ENCODE results near the gene MAPKAP1. TPM values are rescaled to one million over a fixed set of nuclear protein-coding genes. Genes with fewer than 3 reads are reported as not detected.
"Not testable (repeated sequence)": the region's sequence is repeated elsewhere in the genome, so short reads cannot be mapped to it uniquely, and the experiment has no call there.

Gene MAPKAP1
- total RNA-seq, 2 experiments from 2014 or later: 53.2 to 59.4 TPM

DNA sequence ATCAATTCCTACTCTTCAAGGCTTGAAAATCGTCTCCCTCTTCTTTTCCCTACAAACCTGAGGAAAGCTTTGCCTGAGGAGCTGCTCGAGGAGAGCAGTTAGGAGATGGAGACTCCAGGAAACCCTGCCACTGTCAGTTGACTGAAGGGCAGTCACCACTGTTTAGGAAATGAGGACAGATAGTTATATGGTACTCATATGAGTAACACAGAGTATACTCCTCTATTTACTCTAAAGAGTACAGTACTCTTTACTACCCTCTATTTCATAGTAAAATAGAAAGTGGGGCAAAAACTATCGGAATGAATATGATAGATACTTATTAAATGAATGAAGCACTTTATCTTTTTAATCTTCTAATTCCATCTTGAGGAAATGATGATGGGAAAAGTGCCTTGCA lies 115.8 kb downstream of the MAPKAP1 start:
- CTCF ChIA-PET: no interaction called here
- Mint-ChIP-seq H3K4me1 (peaks cover 7% of the 10 kb centered on the region), H3K9me3 (ENCODE audit: low read depth) (no peaks in the 10 kb centered on the region), H3K4me3 (no peak overlapping the region), H3K27me3 (no peaks in the 10 kb centered on the region), H3K36me3 (peaks cover 5% of the 10 kb centered on the region), H3K27ac (no peak overlapping the region)
- DNase-seq: no peak
- ATAC-seq: no peak

DNA sequence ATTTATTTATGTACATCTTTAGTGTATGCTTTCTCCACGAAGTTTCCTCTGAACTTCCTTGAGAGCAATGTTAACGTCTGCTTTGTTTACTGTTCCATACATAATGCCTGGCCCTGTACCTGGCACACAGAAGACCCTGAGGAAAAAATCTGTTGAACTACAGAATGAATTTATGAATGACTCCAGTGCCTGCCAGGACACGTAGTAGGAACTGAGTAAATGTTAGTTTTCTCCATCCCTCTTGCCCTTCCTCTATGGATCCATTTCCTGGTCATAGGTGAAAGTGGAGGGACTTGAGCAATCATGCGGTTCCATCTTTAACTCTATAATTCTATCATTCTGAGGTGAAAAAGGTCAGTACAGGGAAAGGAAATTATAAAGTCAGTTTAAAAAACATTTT lies 117.7 kb downstream of the MAPKAP1 start:
- H3K36me3 Mint-ChIP-seq: peaks cover 6% of the 10 kb centered on the region
- H3K4me1 Mint-ChIP-seq: peaks cover 4% of the 10 kb centered on the region
- H3K4me3 Mint-ChIP-seq: no peak overlapping the region
- H3K27ac Mint-ChIP-seq: no peak overlapping the region
- no peak for DNase-seq
- no peak for ATAC-seq
- no peaks in the 10 kb centered on the region for H3K9me3 Mint-ChIP-seq (ENCODE audit: low read depth)
- CTCF ChIA-PET: no interaction called here
- no peaks in the 10 kb centered on the region for H3K27me3 Mint-ChIP-seq

DNA sequence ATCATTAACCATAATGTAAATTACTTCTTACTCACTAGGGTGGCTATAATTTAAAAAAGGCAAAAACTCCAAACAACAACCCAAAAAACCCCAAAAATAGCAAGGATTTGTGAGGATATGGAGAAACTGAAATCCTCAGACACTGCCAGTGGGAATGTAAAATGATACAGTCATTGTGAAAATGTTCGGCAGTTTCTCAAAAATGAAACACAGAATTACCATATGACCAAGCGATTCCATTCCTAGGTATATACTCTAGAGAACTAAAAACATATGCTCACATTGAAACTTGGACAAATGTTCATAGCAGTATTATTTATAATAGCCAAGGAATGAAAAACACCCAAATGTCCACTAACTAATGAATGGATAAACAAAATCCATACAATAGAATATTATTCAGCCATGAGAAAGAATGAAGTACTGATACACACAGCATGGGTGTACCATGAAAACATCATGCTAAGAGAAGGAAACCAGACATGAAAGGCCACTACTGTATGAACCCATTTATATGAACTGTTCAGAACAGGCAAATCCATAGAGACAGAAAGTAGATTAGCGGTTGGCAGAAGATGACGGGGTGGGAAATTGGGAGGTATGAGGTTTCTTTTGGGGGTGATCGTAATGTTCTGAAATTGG lies 119.1 kb downstream of the MAPKAP1 start:
- Mint-ChIP-seq H3K9me3 (ENCODE audit: low read depth) (no peaks in the 10 kb centered on the region), H3K36me3 (peaks cover 12% of the 10 kb centered on the region), H3K4me3 (no peak overlapping the region), H3K4me1 (peaks cover 4% of the 10 kb centered on the region), H3K27ac (no peak overlapping the region), H3K27me3 (no peaks in the 10 kb centered on the region)
- ATAC-seq: no peak
- DNase-seq: no peak
- CTCF ChIA-PET: no interaction called here

DNA sequence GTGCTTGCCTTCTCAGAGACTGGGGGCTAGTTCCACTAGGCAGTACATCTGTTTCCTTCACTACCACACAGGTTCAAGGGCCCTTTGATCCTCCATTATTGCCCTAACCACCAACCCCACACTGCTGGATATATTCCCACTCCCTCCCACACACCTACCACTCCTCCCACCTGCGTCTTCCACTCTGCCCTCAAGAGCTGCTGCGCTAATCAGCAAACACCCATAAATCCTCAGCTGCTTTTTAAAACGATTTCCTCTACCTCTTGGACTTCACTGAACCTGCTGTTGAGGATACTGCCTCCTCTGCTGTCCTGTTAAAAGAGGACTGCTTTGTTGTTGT lies 120.9 kb downstream of the MAPKAP1 start:
- CTCF ChIA-PET: interaction anchor here (1.3 to 2.2 kb wide), 2 partner anchors 9 to 178 kb away, joined by 3 to 6 read pairs; no protein-coding TSS in a partner anchor
- Mint-ChIP-seq H3K4me1 (peaks cover 3% of the 10 kb centered on the region), H3K36me3 (peaks cover 23% of the 10 kb centered on the region), H3K27me3 (no peaks in the 10 kb centered on the region), H3K9me3 (ENCODE audit: low read depth) (no peaks in the 10 kb centered on the region), H3K4me3 (no peak overlapping the region), H3K27ac (no peak overlapping the region)
- no peak for ATAC-seq
- DNase-seq: no peak

DNA sequence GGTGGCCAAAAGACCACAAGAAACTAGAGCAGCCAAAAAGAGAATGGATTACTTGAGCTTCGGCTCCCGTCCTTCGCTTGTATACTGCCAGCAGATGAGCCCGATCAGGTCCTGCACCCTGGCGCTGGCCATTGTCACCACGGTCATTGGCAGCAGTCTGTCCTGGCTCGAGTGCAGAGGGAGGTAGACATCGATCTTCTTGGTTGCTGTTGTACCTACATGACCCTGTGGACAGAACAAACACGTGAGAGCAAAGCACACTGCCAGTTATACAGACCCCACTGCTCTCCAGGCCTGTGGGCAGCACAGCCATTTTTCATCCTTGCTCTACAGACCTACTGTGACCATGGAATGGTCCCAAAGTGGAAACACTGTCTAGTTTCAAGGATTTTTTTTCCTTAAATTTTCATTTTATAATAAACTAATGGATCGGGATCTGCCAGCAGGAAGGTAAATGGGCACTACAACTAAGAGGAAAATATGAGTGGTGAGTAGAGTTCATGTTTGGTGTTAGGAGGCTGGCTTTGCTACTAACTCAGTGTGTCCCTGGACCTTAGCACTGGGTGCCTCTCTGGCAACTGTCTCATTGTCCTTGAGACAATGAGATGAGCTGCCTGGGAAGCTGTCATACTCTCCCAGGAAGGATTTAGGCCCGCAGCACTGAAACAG lies 121.4 kb downstream of the MAPKAP1 start:
- H3K27me3 Mint-ChIP-seq: no peaks in the 10 kb centered on the region
- H3K27ac Mint-ChIP-seq: no peak overlapping the region
- CTCF ChIA-PET: interaction anchor here (1.2 to 2.2 kb wide), 3 partner anchors 8 to 178 kb away, joined by 3 to 6 read pairs (median 3); no protein-coding TSS in a partner anchor
- ATAC-seq (no peak), DNase-seq (no peak)
- H3K4me1 Mint-ChIP-seq: peaks cover 1% of the 10 kb centered on the region
- no peaks in the 10 kb centered on the region for H3K9me3 Mint-ChIP-seq (ENCODE audit: low read depth)
- H3K36me3 Mint-ChIP-seq: peaks cover 28% of the 10 kb centered on the region
- H3K4me3 Mint-ChIP-seq: no peak overlapping the region

DNA sequence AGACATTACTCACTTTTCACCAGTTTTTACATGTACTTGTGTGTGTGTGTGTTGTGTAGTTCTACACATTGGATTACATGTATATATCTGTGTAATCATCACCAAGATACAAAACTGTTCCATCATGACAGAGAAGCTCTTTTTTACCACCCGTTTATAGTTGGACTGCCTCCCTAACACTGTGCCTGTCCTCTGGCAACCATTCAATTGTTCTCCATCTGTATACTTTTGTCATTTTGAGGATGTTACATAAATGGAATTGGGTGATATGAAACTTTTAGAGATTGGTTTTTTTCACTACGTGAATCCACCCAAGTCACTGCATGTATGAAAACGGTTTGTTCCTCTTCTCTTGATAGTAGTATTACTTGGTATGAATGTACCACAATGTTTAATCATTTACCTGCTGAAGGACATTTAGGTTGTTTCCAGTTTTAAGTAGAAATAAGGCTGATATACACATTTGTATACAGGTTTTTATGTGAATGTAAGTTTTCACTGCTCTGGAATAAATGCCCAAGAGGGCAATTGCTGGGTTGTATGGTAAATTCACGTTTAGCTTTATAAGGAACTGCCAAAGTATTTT lies 126.2 kb downstream of the MAPKAP1 start:
- ATAC-seq: no peak
- peaks cover 53% of the 10 kb centered on the region for H3K36me3 Mint-ChIP-seq
- H3K27me3 Mint-ChIP-seq: no peaks in the 10 kb centered on the region
- no peak for DNase-seq
- no peaks in the 10 kb centered on the region for H3K4me1 Mint-ChIP-seq
- CTCF ChIA-PET: no interaction called here
- no peak overlapping the region for H3K4me3 Mint-ChIP-seq
- peaks cover 10% of the 10 kb centered on the region for H3K9me3 Mint-ChIP-seq (ENCODE audit: low read depth)
- no peak overlapping the region for H3K27ac Mint-ChIP-seq

DNA sequence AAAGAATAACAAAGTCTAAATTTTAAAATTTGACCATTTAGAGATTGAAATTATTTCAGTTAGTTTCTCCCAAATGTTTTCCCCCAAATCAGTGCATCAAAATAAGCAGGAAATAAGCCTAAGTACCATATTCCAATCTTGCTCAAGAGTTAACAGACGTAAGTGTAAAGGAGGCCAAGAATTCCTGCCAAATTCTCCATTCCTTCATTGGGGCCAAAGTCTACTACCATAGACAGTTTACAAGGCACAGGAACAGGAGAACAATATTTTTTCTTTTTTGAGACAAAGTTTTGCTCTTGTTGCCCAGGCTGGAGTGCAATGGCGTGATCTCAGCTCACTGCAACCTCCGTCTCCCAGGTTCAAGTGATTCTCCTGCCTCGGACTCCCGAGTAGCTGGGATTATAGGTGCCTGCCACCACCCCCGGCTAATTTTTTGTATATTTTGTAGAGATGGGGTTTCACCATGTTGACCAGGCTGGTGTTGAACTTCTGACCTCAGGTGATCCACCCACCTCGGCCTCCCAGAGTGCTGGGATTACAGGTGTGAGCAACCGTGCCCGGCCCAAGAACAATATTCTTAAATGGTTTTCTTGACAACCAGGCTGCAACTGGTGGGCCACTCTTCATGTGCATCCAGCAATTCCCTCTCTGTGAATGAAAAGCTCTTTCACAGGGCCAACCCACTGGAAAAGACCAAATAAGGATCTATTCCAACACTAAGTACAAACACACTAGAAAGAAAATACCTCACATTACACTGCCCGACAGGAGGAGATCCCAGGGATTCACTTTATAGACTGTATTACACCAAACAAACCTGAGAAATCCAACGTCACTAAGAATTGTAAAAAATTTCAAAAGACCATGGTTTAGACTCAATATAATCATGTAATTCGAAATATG lies 127.7 kb downstream of the MAPKAP1 start:
- H3K4me1 Mint-ChIP-seq: no peaks in the 10 kb centered on the region
- H3K27me3 Mint-ChIP-seq: no peaks in the 10 kb centered on the region
- peaks cover 60% of the 10 kb centered on the region for H3K36me3 Mint-ChIP-seq
- peaks cover 12% of the 10 kb centered on the region for H3K9me3 Mint-ChIP-seq (ENCODE audit: low read depth)
- no peak overlapping the region for H3K4me3 Mint-ChIP-seq
- no peak for ATAC-seq
- CTCF ChIA-PET: no interaction called here
- H3K27ac Mint-ChIP-seq: no peak overlapping the region
- DNase-seq: no peak

DNA sequence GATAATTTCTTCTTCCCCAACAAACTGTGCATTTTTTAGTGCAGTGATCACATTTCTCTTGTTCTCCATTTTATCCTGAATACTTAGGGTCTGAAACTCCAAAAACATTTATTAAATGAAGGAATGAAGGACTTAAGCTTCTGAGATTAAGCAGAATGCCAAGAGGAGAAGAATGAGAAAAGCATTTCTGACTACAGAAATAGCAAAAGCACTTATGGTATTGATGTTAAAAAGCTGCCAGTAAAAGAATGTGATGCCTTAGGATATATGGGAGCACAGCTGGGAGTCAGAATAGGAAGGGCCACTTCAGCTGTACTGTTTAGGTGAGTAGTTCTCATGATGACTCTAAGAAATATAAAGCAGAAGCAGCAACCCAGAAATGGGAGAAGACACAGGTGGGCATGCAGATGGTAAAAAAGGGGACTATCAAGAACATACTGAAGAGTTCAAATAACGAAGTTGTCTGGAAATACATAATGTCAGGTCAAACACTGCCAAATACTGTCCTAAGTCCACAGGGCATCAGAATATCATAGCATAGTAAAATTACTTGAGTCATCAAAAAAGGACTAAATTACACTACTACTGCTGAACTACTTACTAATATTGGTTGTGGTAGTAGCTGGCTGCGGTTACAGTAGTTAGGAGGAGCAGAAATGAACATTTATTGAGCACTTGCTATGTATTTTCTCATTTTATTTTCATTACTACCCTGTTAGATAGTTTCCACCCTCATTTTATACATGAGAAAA lies 132.7 kb downstream of the MAPKAP1 start:
- ATAC-seq (no peak), DNase-seq (no peak)
- H3K9me3 Mint-ChIP-seq (ENCODE audit: low read depth): peaks cover 28% of the 10 kb centered on the region
- no peak overlapping the region for H3K27ac Mint-ChIP-seq
- no peaks in the 10 kb centered on the region for H3K27me3 Mint-ChIP-seq
- H3K36me3 Mint-ChIP-seq: peaks cover 49% of the 10 kb centered on the region
- CTCF ChIA-PET: interaction anchor here (1.1 to 1.4 kb wide), 2 partner anchors 15 to 19 kb away, joined by 3 read pairs; no protein-coding TSS in a partner anchor
- H3K4me3 Mint-ChIP-seq: no peak overlapping the region
- no peaks in the 10 kb centered on the region for H3K4me1 Mint-ChIP-seq

DNA sequence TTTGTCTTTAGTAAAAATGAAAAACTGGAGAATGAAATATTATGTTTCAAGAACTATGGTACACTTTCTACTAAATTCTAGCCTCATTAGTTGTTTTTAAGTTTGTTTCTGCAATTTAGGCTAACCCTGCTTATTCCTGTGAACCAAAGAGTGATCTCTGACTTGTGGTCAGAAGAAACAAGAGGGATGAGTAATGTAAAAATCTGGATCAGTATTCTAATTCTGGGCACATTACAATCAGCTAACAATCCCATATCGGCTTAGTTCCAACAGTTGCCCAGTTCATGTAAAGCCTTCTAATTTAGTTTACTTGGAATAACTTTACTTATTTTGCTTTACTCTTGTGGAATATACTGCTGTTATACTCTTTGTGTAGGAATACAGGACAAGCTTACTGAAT lies 134.5 kb downstream of the MAPKAP1 start:
- H3K4me3 Mint-ChIP-seq, H3K27ac Mint-ChIP-seq, H3K27me3 Mint-ChIP-seq, H3K4me1 Mint-ChIP-seq, DNase-seq, ATAC-seq: not testable (repeated sequence)
- CTCF ChIA-PET: interaction anchor here (1.5 kb wide), 1 partner anchor 14 kb away, joined by 4 read pairs; no protein-coding TSS in a partner anchor
- peaks cover 48% of the 10 kb centered on the region for H3K36me3 Mint-ChIP-seq
- H3K9me3 Mint-ChIP-seq (ENCODE audit: low read depth): peaks cover 26% of the 10 kb centered on the region

DNA sequence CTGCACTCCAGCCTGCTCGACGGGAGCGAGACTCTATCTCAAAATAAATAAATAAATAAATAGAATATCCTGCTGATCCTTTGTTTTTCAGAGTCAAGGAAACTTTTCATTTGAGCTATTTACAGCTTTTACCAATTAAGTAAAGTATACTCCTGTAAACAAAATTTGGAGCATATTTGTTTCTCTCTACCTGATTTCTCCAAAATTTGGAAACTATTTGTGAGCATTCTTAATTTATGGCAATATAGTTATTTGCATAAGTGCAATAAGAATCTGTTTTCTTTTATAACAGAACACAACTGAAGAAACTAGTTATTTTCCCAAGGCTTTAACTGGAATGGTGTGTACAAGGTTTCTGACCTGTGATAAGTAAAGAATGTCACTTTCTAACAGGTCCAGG lies 135.2 kb downstream of the MAPKAP1 start:
- peaks cover 26% of the 10 kb centered on the region for H3K9me3 Mint-ChIP-seq (ENCODE audit: low read depth)
- CTCF ChIA-PET: interaction anchor here (1.5 kb wide), 1 partner anchor 13 kb away, joined by 4 read pairs; no protein-coding TSS in a partner anchor
- not testable (repeated sequence) for H3K4me1 Mint-ChIP-seq, H3K4me3 Mint-ChIP-seq, H3K27me3 Mint-ChIP-seq, ATAC-seq, DNase-seq, H3K27ac Mint-ChIP-seq
- peaks cover 51% of the 10 kb centered on the region for H3K36me3 Mint-ChIP-seq

DNA sequence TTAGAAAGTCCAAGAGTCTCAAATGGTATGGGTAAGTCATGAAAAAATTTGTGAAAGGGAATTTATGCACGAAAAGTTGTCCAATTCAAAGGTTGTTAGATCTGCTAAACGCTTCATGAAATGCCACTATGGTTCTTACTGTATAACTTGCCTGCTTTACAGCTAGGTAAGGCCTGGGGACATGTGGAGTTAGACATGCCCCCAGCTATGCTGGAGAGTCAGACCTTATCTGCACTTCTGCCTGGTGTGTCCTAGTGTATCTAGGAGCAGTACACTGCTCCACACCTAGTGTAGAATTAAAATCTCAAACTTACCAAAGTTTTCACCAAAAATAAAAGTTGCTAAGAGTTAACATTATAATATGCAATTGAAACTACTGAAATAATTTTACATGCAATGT lies 136.8 kb downstream of the MAPKAP1 start:
- no peak for ATAC-seq
- no peak for DNase-seq
- Mint-ChIP-seq H3K4me1 (no peaks in the 10 kb centered on the region), H3K27me3 (no peaks in the 10 kb centered on the region), H3K9me3 (ENCODE audit: low read depth) (peaks cover 20% of the 10 kb centered on the region), H3K4me3 (no peak overlapping the region), H3K36me3 (peaks cover 39% of the 10 kb centered on the region), H3K27ac (no peak overlapping the region)
- CTCF ChIA-PET: interaction anchor here (1.5 kb wide), 1 partner anchor 12 kb away, joined by 6 read pairs; no protein-coding TSS in a partner anchor

DNA sequence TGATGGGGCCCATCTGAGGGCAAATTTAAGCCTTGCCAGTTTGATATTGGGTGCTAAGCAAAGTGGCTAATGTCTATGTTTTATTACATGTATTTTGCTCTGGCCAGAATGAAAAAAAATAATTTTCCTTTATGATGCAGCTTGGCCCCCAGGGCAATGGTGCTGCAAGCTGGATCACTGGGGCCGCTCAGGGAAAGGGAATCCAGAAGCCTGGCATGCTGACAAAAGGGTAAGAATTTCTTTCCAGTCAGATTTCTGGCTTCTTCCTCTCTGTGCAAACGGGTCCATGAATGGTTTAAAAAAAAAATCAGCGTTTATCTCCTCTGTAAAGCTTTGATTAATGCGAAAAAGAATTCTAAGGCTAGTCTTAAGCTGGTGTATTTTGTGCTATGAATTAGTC lies 138.4 kb downstream of the MAPKAP1 start:
- Mint-ChIP-seq H3K4me1 (no peaks in the 10 kb centered on the region), H3K4me3 (no peak overlapping the region), H3K27me3 (no peaks in the 10 kb centered on the region), H3K27ac (no peak overlapping the region), H3K36me3 (peaks cover 33% of the 10 kb centered on the region), H3K9me3 (ENCODE audit: low read depth) (peaks cover 15% of the 10 kb centered on the region)
- CTCF ChIA-PET: no interaction called here
- ATAC-seq (no peak), DNase-seq (no peak)

Data from activated CD8-positive, alpha-beta memory T cell treated with anti-CD3 and anti-CD28 coated beads, Interleukin-2, amount 10 ng/mL, durations not matched to agents 7 days and 5 days (primary cell).